ENCODE data around the gene SEC63.
A peak's percentile ranks its signal among the peaks of the same experiment; 100 is the strongest.
"Not testable (repeated sequence)": the region's sequence is repeated elsewhere in the genome, so short reads cannot be mapped to it uniquely, and the experiment has no call there.

Gene SEC63

GRCh38 chr6:107926697-107927544 lies 31.1 kb downstream of the SEC63 start:
- not testable (repeated sequence) for DNase-seq

GRCh38 chr6:107917451-107918375 lies 40.3 kb downstream of the SEC63 start:
- no peak for DNase-seq

GRCh38 chr6:107916961-107917360 lies 41.0 kb downstream of the SEC63 start:
- not testable (repeated sequence) for DNase-seq

- DNase-seq = no peak
These were observed 46.3 kb downstream of the SEC63 start for GRCh38 chr6:107911692-107912091.

GRCh38 chr6:107894809-107895396 lies 63.1 kb downstream of the SEC63 start:
- peak; percentile 15 for DNase-seq

- DNase-seq = not testable (repeated sequence)
These were observed 67.6 kb downstream of the SEC63 start for GRCh38 chr6:107890431-107890830.

- not testable (repeated sequence) for DNase-seq
These were observed 72.1 kb downstream of the SEC63 start for GRCh38 chr6:107885950-107886349.

- no peak for DNase-seq
These were observed 78.1 kb downstream of the SEC63 start for GRCh38 chr6:107879941-107880340.

- no peak for DNase-seq
These were observed 80.0 kb downstream of the SEC63 start for GRCh38 chr6:107877968-107878367.

GRCh38 chr6:107871976-107872375 lies 86.0 kb downstream of the SEC63 start:
- no peak for DNase-seq

- not testable (repeated sequence) for DNase-seq
These were observed 86.5 kb downstream of the SEC63 start for GRCh38 chr6:107871512-107871911.

GRCh38 chr6:107871016-107871415 lies 87.0 kb downstream of the SEC63 start:
- DNase-seq = no peak

GRCh38 chr6:107870381-107870780 lies 87.6 kb downstream of the SEC63 start:
- no peak for DNase-seq

- no peak for DNase-seq
These were observed 88.1 kb downstream of the SEC63 start for GRCh38 chr6:107869871-107870270.

GRCh38 chr6:107868867-107869611 lies 89.0 kb downstream of the SEC63 start:
- no peak for DNase-seq

GRCh38 chr6:107867302-107867615 lies 90.7 kb downstream of the SEC63 start:
- no peak for DNase-seq

- peak; percentile 69 for DNase-seq
These were observed 91.3 kb downstream of the SEC63 start for GRCh38 chr6:107866606-107867301.

- DNase-seq = no peak
These were observed 93.5 kb downstream of the SEC63 start for GRCh38 chr6:107864226-107865127.

GRCh38 chr6:107862383-107862782 lies 95.6 kb downstream of the SEC63 start:
- no peak for DNase-seq

GRCh38 chr6:107860963-107861362 lies 97.0 kb downstream of the SEC63 start:
- DNase-seq = not testable (repeated sequence)

GRCh38 chr6:107860144-107860543 lies 97.9 kb downstream of the SEC63 start:
- DNase-seq = not testable (repeated sequence)

Data from CD4-positive, alpha-beta T cell treated with Interleukin-17A for 1 hour (primary cell).